IPS DF 4.7 (cell line): Measurements from ENCODE around the gene RAB8B.
"Not testable (repeated sequence)": the region's sequence is repeated elsewhere in the genome, so short reads cannot be mapped to it uniquely, and the experiment has no call there.

Experiments used
- DNase-seq: peaks from one replicate; pipeline ENCODE4 v3.0.0-alpha.2; 2013; ENCODE audit warnings: low spot score; ENCODE audit errors: extremely low read depth

RAB8B gene

GRCh38 chr15:63237086-63237485 is 47.7 kb downstream of the RAB8B start:
- DNase-seq: not testable (repeated sequence)

- no peak for DNase-seq
Measured at GRCh38 chr15:63238171-63238570, 48.8 kb downstream of the RAB8B start.

GRCh38 chr15:63238796-63239195 is 49.4 kb downstream of the RAB8B start:
- no peak for DNase-seq

GRCh38 chr15:63240109-63240508 is 50.7 kb downstream of the RAB8B start:
- no peak for DNase-seq

- no peak for DNase-seq
Measured at GRCh38 chr15:63241316-63241715, 51.9 kb downstream of the RAB8B start.

- DNase-seq: no peak
Measured at GRCh38 chr15:63243101-63243500, 53.7 kb downstream of the RAB8B start.

- DNase-seq: no peak
Measured at GRCh38 chr15:63243776-63244175, 54.4 kb downstream of the RAB8B start.

- DNase-seq: no peak
Measured at GRCh38 chr15:63244399-63244798, 55.0 kb downstream of the RAB8B start.

- no peak for DNase-seq
Measured at GRCh38 chr15:63244976-63245645, 55.7 kb downstream of the RAB8B start.

GRCh38 chr15:63246691-63247469 is 57.5 kb downstream of the RAB8B start:
- no peak for DNase-seq

GRCh38 chr15:63250312-63250965 is 61.0 kb downstream of the RAB8B start:
- DNase-seq: no peak

GRCh38 chr15:63251701-63252100 is 62.3 kb downstream of the RAB8B start:
- no peak for DNase-seq

- no peak for DNase-seq
Measured at GRCh38 chr15:63252292-63252691, 62.9 kb downstream of the RAB8B start.

GRCh38 chr15:63254991-63255390 is 65.6 kb downstream of the RAB8B start:
- DNase-seq: no peak

GRCh38 chr15:63255489-63255990 is 66.1 kb downstream of the RAB8B start:
- no peak for DNase-seq

- DNase-seq: no peak
Measured at GRCh38 chr15:63256433-63257274, 67.2 kb downstream of the RAB8B start.

- no peak for DNase-seq
Measured at GRCh38 chr15:63258658-63259057, 69.3 kb downstream of the RAB8B start.

- DNase-seq: no peak
Measured at GRCh38 chr15:63260791-63261190, 71.4 kb downstream of the RAB8B start.

GRCh38 chr15:63261311-63261710 is 71.9 kb downstream of the RAB8B start:
- no peak for DNase-seq

GRCh38 chr15:63263519-63263918 is 74.1 kb downstream of the RAB8B start:
- DNase-seq: no peak

- no peak for DNase-seq
Measured at GRCh38 chr15:63264688-63265293, 75.4 kb downstream of the RAB8B start.
